GM12891 (cell line): ENCODE data around the gene GREM2.

ENCODE experiments used
- POLR2A ChIP-seq: IDR thresholded peaks from 2 replicates; pipeline ENCODE4 v1.6.1; 2011; ENCODE audit warnings: low read depth, low read length, control low read depth
- POLR2AphosphoS5 ChIP-seq: IDR thresholded peaks from 2 replicates; pipeline ENCODE4 v1.6.1; 2011; ENCODE audit warnings: low read depth, low read length, control low read depth
- TAF1 ChIP-seq: IDR thresholded peaks from 2 replicates; pipeline ENCODE4 v1.6.1; 2011; ENCODE audit warnings: low read depth, low read length, control low read depth

DNA sequence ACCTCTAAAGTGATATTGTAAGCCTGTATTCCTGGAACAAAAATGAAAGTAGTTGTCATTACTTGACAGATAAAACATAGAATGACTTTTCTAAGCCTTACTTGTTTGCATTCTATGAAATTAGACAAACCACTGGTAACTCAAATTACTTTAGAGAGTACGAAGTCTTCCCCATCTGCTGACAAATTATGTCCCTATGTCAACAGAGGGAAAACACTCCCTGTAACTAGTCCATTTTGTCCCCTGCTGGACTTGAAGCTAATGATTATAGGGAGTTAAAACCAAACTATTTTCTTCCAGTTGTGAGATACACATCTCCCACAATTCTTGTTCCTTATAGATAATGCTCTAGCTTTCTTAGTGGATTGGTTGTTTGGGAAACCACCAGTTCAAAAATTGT is 39.6 kb downstream of the GREM2 start:
- no peak for TF ChIP-seq POLR2A
- no peak for TF ChIP-seq POLR2AphosphoS5
- TF ChIP-seq TAF1 = no peak
